HG03457 (cell line): ENCODE data around the gene LPAR1.
"Not testable (repeated sequence)": the region's sequence is repeated elsewhere in the genome, so short reads cannot be mapped to it uniquely, and the experiment has no call there.

Experiments used
- ATAC-seq: cut with Tn5 transposase; IDR thresholded peaks from one replicate; pipeline ENCODE4 v1.9.1; 2021; ENCODE audit warnings: moderate number of reproducible peaks; ENCODE audit not compliant: unreplicated experiment

LPAR1 gene

DNA sequence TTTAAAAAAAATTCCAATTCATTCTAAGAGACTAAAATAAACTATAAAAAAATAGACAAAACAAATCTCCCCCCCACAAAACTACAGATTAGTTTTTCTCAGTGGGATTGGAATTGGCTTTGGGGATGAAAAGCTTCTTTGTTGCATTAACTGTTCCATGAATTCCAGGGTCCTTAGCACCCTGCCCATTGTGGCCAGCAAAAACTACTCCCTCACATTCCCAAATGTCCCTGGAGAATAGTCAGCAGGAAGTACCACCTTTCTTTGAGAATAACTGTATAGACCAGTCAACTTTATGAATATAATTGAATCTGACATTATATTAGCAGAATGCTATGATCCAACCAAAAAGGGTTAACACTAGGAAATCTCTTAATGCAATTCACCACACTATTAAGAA, 147.9 kb downstream of the LPAR1 start:
- ATAC-seq: no peak

DNA sequence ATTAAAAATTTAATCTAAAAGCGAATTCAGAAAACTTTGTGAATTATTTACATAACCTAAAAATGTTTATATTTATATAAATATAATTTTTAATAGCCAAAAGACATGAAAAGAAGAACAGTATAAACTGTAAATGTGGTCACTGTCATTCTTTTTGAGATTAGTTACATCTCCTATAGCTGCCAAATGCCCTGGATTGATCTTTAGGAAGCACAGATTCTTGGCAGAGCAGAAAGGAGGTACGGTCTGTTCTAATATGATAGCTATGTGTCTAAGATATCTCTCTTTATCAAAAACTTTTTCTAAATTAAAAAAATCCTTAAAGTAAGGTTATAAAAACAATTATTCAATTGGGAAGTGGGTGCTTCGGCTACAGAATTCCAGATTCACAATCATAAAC, 151.0 kb downstream of the LPAR1 start:
- ATAC-seq: no peak

DNA sequence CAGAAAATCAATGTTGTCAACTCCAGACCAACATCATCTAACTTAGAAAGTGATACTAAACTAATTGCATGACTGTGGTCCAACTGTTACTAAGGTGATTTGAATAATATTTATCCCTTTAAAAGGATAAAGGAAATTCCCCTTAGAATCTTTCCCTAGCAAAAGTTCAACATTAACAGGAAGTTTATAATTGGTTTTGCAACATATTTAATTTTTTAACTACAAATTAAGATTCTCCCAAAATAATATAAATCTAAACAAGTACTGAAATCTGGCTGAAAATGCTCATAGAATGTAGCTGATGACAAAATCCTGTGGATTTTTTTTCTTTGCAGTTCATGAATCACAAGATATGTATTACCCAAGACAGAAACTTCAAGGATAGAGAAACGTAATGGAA, 151.4 kb downstream of the LPAR1 start:
- ATAC-seq: no peak

DNA sequence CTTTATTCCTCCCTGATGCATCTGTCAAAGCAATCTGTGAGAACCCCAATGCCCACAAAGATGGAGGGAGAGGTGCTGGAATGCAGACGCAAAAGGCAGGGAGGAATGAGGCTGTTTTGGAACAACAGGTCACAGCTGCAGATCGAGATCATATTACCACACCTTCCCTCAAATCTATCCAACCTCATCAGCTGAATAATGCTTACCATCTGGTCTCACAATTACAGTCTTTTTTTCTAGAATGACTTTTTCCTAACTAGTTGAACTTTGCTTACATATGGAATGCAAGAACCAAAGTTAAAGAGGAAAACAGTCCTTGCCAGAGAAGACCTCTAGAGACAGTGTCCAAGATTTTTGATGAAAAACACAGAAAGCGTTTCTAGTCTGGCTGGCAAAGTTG, 158.1 kb downstream of the LPAR1 start:
- no peak for ATAC-seq

DNA sequence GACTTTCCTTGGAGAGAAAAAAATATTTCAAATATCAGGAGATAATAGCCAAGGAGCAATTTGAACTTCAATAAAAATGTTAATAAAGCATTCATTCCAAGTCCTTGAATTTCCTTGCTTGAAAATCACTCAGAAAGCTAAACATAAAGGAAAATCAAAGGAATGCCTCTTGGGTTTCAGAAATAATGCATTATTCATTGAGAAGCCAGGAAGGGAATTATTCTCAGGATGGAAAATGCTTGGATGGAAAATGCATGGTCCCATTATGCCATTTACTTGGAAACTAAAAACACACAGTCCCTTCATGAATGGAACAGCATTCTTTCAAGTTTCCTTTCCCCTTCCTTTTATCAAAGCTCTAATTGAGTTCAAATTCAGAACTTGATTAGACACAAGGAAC, 160.9 kb downstream of the LPAR1 start:
- ATAC-seq: no peak

DNA sequence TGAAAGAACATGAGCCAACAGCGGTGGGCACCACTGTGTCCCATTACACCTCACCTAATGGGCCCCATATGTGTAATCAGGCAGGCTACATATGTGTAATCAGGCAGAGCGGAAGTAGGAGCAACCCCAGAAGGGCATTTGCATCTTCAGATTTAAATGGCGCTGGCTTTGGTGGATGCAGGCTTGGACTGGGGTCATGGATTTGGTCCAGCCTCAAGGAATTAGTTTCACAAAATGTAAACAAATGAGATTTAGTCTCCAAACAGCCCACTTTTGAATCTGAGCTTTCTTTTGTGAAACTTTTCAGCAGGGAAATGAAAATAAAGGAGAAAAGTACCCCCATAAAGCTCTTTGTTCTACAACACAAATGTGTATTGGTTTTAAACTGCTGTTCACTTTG, 161.3 kb downstream of the LPAR1 start:
- no peak for ATAC-seq

DNA sequence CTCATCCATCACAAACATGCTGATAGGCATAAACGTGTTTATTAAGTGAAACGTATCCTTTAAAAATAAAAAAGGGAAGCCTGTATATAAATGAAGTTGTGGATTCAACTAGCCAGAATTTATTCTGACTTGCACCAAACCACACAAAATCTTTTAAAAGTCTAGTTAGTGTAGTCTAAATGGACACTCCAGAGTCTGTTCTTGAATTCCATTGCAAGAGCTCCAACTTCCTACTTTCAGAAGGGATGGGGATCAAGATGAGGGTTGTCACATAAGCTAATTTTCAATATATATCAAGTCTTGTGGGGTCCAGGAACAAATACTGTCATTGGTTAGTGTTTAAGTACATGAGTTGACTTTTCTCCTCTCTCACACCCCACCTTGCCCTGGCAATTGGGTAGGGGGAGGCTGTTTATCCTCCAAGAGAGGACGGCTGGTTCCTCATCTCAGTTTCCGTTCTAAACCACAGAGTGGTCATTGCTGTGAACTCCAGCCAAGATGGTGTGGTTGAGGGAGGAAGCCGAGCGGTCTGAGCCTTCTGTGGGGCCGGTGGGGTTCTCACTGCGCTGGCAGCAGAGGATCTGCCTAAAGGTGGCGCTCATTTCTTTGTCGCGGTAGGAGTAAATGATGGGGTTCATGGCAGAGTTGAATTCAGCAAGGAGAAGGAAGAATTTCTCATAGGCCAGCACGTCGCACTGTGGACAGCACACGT, 163.2 kb downstream of the LPAR1 start:
- ATAC-seq: peak; percentile 91

DNA sequence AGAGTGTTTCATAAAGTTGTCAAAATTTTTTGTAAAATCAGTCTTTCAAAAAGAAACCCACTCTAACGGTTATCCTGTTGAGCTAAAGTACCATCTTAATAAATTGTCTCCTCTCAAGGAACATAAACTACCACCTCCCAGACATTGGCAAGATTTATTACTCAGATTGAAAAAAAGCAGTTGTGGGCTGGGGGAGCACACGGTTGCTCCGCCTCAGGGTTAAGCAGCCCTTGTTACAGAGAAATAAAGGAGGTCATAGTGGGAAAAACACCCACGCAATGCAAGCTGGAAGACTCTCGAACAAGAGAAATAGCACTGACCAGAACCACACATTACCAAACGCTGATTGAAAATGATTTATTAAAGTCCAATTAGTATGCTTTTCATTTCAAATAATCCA, 165.3 kb downstream of the LPAR1 start:
- no peak for ATAC-seq

DNA sequence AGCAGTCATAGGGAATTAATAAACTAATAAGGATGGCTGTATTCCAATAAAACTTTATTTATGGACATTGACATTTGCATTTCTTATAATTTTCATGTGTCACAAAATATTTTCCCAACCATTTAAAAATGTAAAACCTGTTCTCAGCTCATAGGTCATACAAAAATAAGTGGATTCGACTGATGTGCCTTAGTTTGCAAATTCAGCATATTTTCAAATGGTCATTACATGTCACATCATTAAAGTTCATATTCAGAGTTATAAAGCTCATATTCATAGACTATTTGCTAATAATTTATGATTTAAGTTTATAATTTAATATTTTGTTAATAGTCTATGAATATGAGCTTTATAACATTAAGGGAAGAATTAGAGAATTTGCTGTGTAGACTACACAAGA, 166.5 kb downstream of the LPAR1 start:
- ATAC-seq: no peak

DNA sequence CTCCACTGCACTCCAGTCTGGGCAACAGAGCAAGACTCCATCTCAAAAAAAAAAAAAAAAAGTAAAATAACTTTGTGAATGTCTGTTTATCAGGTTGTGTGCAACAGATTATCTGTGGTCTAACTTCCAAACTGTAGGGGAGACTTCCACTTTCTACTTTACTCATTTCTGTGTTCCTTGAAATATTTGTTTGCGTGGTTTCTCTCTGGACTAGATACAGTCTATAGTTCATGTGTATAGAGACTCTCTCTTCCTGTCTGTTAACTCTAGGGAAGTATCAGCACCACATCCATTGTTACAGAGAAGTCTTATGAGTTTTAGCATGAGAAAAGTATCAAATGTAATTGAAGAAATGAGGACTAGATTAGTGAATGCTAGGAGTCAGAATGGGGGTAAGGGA, 168.3 kb downstream of the LPAR1 start:
- no peak for ATAC-seq

DNA sequence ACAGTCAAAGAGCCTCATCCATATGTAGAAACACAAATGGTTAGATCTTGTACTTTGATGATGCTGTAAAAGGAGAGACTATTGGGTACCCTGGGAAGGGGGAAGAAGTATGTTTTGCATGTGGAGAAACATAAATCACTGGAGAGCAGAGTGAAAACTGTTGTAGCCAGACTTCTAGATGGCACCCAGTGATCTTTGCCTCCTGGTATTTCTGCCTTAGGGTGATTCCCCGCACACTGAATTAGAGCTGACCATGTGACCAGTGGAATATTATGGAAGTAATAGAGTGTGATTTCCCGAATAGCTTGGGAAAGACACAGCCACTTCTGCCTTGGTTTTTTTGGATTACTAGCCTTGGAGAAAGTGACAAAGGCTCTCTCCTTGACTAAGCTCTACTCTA, 174.3 kb downstream of the LPAR1 start:
- no peak for ATAC-seq

DNA sequence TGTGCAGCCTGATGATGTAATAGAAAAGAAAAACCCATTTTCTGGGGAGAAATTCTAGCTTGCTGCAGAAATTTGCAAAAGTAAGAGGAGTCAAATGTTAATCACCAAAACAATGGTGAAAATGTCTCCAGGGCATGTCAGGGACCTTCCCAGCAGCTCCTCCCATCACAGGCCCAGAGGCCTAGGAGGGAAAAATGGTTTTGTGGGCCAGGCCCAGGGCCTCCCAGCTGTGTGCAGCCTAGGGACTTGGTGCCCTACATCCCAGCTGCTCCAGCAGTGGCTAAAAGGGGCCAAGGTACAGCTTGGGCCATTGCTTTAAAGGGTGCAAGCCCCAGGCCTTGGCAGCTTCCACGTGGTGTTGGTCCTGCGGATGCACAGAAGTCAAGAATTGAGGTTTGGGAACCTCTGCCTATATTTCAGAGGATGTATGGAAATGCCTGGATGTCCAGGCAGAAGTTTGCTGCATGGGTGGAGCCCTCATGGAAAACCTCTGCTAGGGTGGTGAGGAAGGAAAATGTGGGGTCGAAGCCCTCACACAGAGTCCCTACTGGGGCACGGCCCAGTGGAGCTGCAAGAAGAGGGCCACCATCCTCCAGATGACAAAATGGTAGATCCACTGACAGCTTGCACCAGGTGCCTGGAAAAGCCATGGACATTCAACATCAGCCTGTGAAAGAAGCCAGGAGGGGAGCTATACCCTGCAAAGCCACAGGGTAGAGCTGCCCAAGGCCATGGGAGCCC, 176.7 kb downstream of the LPAR1 start:
- not testable (repeated sequence) for ATAC-seq

DNA sequence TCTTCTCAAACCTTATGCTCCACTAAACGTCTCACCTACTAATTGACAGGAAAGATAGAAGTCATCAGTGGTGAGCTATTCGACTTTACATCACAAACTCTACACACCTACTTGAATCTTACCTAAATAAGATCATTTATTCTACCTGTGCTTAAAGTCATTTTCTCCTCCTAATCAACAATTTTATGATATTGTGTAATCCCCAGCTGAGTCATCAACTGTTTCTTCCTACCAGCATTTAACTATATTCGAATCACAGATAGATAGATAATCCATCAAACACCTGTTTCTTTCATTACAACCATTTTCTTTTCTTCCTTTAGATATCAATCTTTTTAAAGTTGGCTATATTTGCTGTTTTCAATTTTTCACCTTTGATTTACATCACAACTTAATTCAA, 181.5 kb downstream of the LPAR1 start:
- no peak for ATAC-seq

DNA sequence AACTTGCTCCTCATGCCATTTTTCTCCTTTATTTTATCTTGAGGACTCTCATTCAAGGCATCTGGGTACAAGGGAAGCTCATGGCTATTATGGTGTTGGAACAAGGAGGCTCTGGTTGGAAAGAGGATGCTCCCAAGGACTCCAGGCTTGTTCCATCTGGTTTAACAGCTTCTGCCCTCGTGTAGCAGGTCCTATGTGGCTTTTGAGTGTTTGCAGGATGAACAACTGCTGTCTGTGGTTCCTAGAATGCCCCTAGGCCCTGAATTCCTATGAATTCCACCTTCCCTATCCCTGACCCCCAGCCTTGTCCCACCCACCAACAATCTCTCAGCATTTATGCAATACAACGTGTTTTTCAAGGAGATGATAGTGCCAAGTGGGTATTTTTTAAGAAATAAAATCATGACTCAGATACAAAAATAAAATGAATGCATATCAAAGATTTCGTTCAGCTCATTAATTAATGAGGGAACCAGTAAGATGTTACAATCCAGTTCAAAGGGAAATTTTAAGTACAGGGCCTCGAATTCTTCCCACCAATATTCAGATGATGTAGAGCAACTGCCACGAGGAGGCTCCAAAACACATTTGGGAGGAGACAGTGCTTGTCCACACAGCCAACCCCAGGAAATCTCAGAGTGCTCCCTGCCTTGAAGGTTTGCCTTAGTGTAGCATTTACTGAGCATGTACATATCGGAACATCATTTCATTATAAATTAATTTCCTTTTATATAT, 187.7 kb downstream of the LPAR1 start:
- ATAC-seq: no peak

DNA sequence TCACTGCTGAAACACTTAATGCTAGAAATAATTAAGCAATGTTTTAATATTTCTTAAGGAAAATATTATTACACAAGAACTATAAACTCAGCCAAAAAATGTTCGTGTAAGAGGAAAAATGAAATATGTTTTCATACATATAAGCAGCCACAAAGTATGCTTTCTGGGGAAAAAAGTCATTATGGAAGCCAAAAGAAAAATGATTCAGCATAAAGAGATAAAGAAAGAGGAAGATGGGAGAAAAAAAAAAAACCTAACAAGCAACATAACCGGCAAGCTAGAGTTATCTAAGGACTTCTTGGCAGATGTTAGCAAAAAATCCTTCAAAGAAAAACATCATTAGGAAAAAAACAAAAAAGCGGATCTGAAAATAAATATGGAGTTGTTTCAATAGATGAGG, 190.6 kb downstream of the LPAR1 start:
- ATAC-seq: no peak

DNA sequence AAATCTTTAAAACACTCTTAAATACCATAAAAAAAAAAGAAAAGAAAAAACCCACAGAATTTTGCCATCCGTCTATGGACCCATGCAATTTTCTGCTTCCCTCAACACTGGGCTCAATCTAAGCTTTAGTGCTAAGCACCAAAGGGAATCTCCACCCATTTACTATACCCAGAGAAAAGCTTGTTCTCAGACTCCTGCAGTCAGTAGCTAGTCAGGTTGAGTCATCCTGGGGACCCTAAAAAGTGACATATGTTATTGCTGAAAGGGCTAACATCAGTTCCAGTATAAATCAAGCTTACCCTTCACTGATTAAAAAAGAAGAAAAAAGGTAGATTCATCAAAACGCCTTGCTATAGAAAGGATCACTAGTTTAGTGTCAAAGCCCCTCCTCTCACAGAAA, 192.1 kb downstream of the LPAR1 start:
- no peak for ATAC-seq

DNA sequence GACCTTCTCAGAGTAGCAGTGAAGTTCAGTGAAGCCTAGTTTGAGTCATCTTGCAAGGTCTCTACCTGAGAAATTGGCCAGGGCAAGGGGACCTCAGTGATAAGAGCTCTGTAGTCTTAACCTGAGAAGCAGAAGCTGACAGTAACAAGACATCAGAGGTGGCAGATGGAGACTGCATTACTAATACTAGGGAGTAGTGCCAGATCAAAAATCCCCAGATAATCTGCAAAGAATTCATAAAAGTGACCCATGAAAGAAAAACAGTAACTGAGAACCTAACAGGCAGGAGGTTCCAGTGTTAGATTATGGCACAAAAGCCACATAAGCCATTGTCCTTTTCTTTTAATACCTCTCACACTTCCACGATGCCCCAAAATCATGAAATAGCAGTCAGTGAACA, 194.1 kb downstream of the LPAR1 start:
- ATAC-seq: no peak

DNA sequence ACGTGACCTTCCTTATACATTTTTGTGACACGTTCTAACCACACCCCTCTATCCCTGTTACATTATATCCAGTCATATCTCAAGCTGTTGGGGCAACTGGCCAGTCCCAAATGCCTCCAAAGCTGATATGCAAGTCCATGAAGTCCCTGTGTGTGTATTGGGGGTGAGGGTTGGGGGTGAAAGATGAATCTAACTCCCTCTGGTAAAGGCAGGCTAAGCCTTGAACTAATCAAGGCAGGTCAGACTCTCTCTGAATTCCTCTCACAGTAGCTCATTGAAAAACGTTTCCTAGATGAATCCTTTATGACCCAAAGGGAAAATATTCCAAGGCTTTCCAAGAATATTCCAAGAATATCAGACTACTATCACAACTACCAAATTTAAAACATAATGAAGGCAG, 195.3 kb downstream of the LPAR1 start:
- no peak for ATAC-seq

DNA sequence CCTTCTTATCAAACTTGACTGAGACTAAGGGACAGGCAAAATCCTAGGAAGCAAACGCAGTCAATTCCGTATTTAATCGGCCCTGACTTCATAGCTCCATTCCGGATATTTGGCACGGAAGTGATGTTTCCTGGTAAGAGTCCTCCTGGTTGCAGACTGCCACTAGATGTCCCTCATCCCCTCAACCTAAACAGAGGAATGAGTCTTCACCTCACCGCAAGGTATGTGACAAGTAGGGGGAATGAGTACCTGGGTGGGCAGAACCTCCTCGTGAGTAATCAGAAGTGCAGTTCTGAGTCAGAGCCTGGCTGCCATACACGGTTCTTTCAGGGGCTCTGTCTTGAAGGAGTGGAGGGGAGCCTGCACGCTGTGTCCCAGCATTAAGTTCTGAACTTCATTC, 196.1 kb downstream of the LPAR1 start:
- no peak for ATAC-seq

DNA sequence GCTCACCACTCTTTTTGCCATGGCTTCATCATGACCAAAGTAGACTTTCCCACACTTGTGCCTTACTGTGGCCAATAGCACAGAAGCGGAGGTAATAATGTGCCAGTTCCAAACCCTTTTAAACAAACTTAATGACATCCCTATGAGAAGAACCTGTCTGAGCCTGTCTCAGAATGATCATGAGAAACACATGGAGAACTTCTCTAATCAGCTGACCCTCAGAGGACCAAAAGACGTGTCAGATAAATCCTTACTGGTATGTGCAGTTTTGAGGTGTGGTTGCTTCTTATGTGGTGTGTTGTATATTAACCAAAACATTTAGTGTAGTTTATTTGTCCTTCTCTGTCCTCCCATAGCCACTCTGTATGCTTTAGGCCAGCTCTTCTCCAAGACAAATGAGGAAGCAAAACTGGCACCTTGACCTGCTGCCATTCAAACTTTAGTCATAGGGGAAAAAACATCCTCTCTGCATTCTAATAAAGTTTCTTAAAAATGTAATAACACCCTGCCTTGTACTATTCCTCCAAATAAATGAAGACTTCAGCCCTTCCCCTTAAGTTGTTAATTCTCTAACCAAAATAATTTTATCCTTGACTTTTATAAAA, 200.8 kb downstream of the LPAR1 start:
- ATAC-seq: no peak

DNA sequence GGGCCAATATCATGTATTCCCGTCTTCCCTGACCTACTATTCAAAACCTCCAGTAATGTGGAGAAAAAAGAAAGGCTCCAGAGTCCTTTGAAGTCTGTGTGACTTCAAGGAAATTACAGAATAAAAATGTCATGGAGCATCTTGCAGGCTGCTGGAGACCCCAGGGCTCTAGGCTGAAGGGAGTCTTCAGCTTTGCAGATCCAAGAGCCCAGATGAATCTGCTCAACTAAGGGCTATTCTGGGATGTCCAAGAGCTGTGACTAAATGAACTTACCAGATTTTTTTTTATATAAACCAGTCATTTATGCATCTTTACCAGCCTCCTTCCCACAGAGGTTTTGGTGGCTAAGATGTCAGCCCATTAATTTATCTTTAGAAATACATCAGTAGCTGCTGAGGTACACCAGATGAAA, 202.4 kb downstream of the LPAR1 start:
- ATAC-seq: no peak

DNA sequence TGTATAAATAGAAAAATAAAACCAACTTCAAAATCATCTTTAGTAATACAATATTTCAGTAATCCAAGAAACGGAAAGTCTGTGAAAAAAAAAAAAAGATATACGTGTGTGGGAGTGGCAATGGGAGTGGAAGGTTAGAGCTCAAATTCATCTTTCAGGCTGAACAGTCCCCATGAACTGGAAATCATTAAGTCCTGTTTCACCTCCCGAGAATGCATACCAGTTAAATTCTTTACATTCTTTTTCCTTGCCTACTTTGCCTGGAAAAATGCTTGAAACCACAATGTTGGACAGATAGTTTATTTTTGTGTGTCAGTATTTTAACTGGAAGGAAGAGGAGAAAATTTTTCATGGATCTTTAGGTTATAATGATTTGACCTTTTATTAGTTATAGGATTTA, 202.9 kb downstream of the LPAR1 start:
- no peak for ATAC-seq
